Stimulated activated CD4-positive, alpha-beta T cell treated with anti-CD3 and anti-CD28 coated beads, Interleukin-15, amount 100 ng/mL, for 48 hours (primary cell): ENCODE results near the gene F13B.
"Not testable (repeated sequence)": the region's sequence is repeated elsewhere in the genome, so short reads cannot be mapped to it uniquely, and the experiment has no call there.

Experiments
- DNase-seq, 2 donors: peaks; one replicate each; pipeline ENCODE4 v3.0.0-alpha.2; 2020; ENCODE audit warnings: low read depth in 2 of 2

Gene F13B

DNA sequence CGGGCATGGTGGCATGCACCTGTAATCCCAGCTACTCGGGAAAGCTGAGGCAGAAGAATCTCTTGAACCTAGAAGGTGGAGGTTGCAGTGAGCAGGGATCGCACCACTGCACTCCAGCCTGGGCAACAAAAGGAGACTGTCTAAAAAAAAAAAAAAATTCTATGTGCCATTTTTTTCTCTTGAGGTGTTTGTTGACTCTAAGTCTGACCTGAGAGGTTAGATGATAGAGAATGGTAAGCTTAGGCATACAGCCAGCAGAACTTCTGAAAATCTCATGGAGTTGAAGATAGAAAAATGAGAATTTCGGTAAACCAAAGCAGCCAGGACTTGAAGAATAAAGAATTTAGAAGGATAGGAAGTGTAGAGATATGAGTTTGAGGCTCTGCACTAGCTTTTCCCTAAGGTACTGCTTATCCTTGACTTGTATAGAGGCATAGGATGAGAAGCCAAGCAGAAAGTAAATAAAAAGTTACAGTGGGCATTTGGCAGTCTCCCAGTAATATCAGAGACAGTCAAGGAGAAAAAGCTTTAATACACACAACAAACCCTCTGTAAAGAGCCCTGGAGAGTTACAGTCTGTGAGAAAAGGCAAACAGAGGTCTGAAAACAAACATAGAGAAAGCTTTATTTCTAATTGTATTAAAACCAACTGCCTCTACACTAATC, 24.3 kb downstream of the F13B start:
- DNase-seq, result no peak

- DNase-seq, result no peak
These were observed 25.3 kb downstream of the F13B start for GRCh38 chr1:197041486-197042353.

DNA sequence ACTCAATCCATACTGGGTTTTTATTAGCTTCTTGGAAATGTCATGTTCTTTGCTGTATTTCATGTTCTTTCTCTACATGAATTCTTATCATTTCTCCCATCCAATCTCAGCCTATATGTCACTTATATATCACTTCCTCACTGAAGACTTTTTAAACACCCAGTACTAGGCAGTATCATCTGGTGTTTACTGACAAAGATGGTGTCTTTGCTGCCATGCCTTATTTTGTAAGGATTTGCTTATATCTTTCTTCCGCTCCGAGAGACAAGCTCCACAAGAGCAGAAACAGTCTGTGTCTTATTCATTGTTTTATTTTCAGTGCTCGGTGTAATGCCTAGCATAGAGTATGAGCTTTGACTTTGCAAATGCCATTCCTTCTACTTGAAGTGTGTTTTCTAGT, 30.2 kb downstream of the F13B start:
- no peak for DNase-seq

- not testable (repeated sequence) for DNase-seq
These were observed 32.3 kb downstream of the F13B start for GRCh38 chr1:197034631-197035339.

- DNase-seq, result no peak
These were observed 37.3 kb downstream of the F13B start for GRCh38 chr1:197029749-197030148.

DNA sequence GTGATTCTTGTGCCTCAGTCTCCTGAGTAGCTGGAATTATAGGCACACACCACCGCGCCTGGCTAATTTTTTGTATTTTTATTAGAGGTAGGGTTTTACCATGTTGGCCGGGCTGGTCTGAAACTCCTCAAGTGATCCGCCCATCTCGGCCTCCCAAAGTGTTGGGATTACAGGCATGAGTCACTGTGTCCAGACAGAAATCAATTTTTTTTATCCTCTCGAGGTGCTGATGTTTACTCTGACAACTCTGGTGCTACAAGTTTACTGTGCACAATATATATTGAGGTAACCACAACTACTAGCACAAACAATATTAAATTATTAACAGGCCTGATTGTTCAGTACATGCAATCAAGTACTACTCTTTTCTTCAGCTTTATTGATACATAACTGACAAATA, 39.7 kb downstream of the F13B start:
- no peak for DNase-seq

DNA sequence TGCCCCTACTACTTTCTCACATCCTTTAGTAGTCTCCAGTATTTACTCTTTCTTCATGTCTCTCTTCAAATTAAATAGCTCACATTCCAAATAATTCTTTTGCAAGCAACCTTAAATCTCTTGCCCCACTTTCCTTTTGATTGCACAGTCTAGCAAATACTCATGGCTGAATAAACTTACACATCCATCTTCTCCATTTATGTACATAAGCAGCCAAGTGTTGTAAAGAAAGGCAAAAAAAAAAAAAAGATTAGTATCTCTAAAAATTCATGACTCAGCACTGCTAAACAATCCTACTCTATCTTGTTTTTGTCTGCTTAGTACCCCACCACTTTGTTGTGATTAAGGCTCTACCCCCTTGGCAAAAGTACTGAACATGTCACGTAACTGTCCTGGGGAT, 42.6 kb downstream of the F13B start:
- DNase-seq, result no peak

GRCh38 chr1:197021716-197022115, 45.3 kb downstream of the F13B start:
- DNase-seq, result no peak

DNA sequence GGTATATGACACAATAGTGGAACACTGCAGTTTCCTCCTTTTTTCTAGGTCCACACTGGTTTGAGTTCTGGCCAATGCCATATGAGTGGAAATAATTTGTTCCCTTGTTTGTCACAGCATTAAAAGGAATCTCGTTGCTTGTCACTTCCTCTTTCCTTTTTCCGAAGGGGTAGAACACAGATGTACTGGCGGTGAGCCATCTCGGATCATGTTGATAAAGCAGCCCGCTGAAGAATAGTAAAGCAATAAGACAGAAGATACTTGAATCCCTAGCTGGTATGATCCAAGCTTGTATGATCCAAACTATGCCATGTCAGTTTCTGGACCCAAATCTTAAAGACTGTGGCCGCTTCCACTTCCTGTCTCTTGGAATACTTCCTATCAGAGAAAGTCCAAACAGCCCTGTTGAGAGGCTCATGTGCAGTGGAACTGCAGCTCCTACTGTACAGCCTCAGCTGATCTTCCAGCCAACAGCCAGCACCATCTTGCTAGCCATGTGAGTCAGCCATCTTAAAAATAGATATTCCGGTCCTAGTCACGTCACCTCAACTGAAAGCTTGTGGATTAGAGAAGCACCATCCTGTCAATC, 49.4 kb downstream of the F13B start:
- no peak for DNase-seq

DNA sequence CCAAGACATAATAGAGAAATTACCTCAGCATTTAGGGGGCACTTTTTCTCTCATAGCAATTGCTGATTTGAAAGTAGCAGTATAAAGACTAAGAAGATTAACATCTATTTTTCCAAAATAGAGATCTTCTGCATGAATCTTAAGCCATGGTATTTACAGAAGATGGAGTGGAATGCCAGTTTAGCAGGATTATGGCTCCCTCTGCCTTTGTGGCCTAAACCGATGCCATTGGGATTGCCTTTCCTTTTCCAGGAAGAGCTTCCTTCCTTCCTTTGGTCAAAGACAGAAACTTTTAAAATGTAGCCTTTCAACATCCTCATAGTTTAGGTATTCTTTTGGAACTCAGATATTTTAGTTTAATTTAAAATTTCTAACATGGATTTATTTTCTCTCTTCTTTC, 50.3 kb downstream of the F13B start:
- DNase-seq, result no peak

DNA sequence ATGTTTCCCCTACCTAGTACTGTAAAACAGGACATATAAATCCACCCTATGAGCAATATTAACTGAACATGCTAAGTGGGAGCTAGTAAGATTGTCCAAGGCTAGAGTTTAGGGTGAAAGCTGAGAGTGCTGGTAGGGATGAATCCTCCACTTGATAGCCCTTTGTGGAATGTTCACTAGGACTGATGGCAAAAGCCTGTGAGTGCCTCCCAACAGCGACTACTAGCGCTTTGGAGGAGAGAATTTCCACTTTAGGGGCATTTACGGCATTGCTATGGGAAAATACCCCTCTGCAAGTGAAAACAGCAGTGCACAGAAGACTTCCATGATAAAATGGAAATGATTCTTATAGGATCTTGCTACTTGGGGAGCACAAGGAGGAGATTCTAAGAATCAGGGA, 53.8 kb downstream of the F13B start:
- no peak for DNase-seq

- DNase-seq, result no peak
These were observed 55.4 kb downstream of the F13B start for GRCh38 chr1:197011614-197012013.

DNA sequence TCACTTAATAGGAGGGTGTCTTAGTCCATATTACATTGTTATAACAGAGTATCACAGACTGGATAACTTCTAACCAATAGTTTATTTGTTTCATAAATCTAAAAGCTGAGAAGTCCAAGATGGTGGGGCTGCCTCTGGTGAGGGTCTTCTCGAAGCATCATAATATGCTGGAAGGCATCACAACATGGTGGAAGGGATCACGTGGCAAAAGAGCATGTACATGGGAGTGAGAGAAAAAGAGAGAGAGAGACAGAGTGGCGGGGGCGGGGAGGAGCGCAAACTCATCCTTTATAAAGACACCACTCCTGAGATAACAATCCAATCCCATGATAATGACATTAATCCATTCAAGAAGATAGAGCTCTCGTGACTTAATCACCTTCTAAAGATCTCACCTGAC, 58.2 kb downstream of the F13B start:
- no peak for DNase-seq

- DNase-seq, result no peak
These were observed 63.9 kb downstream of the F13B start for GRCh38 chr1:197003132-197003531.

DNA sequence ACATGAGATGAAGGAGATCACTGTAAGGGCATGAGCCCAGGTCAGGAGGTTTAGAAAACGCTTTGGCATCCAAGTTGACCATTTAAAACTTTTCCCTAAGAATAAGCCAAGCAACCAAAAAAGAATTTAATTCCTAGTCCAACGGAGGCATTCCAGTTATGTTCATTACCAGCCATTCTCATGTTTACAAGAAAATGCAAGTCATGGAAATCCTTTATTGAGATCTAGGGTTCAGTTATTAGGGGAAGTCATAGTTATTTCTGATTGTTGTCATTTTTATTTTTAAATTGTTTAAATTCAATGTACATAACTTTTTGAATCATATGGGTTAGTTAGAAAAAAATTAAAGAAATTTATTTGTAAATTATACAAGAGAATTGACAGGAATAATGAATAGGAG, 65.2 kb downstream of the F13B start:
- no peak for DNase-seq

DNA sequence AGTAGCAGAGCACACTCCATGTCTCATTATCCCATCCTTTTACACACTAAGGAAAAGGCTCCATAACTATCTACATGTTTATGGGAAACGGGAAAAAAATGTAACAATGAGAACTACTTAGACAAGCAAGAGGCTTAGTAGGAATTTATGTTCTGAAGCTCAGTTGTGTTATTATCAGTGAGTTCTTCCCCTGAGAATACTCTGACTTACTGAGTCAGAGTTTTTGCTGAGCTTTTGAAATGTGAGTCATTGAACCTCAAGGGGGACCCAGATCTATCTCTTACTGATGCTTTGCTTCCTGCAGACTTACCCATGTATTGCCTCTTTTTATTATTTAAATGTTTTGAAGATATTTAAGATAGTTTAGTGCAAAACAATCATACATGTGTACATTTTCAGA, 69.6 kb downstream of the F13B start:
- DNase-seq, result no peak

GRCh38 chr1:196993916-196994315, 73.1 kb downstream of the F13B start:
- DNase-seq, result no peak

- DNase-seq, result not testable (repeated sequence)
These were observed 75.0 kb downstream of the F13B start for GRCh38 chr1:196991919-196992651.
